ENCODE data around the gene ENKD1. TPM values are rescaled to one million over a fixed set of nuclear protein-coding genes. Genes with fewer than 3 reads are reported as not detected.

The ENKD1 gene, protein sequence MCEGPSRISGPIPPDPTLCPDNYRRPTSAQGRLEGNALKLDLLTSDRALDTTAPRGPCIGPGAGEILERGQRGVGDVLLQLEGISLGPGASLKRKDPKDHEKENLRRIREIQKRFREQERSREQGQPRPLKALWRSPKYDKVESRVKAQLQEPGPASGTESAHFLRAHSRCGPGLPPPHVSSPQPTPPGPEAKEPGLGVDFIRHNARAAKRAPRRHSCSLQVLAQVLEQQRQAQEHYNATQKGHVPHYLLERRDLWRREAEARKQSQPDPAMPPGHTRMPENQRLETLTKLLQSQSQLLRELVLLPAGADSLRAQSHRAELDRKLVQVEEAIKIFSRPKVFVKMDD
- total RNA-seq = 10.0 and 11.2 TPM in 2 replicates

GRCh38 chr16:67666559-67667452, at the start of gene ENKD1, which contains the start of gene C16orf86:
Gene ENKD1 (minus strand): TSS chr16:67666750. CDS start chr16:67666442, 308 bp downstream.
Gene C16orf86 (plus strand): TSS chr16:67666814. CDS start chr16:67666971, 157 bp downstream.
- no peak for TF ChIP-seq CTCF (IDR thresholded peaks at IDR 0.05; ENCODE audit: insufficient read depth, low read depth, low read length)
- DNase-seq (ENCODE audit: low read depth) = peak; percentile 80
- peak within 1 kb of the TSS; percentile 73 for H3K4me3 ChIP-seq (ENCODE audit: low read depth, low read length)

GRCh38 chr16:67716097-67716496, 49.5 kb upstream of the ENKD1 start:
- DNase-seq (ENCODE audit: low read depth) = no peak
- H3K4me3 ChIP-seq (ENCODE audit: low read depth, low read length) = no peak overlapping the region
- TF ChIP-seq CTCF (IDR thresholded peaks at IDR 0.05; ENCODE audit: insufficient read depth, low read depth, low read length) = no peak

DNA sequence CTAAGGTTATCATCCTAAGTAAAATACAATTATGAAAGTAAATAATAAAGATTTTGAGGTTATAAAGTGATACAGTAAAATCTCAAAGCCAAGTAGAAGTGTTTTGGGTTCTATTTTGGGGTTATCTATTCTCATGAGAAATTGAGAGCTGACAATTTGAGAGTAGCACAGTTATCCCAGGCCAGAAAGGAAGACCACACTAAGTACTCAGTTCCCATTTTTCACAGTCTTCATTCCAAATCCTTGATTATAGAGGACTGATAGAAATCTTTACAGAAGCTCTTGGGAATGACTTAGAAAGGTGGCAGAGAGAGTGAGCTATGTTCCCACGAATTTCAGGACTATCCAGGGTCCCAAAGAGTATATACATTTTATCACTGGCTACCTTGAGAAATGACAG, 48.0 kb upstream of the ENKD1 start:
- TF ChIP-seq CTCF (IDR thresholded peaks at IDR 0.05; ENCODE audit: insufficient read depth, low read depth, low read length) = no peak

GRCh38 chr16:67713647-67714273, 47.2 kb upstream of the ENKD1 start:
- H3K4me3 ChIP-seq (ENCODE audit: low read depth, low read length) = no peak overlapping the region
- no peak for DNase-seq (ENCODE audit: low read depth)
- TF ChIP-seq CTCF (IDR thresholded peaks at IDR 0.05; ENCODE audit: insufficient read depth, low read depth, low read length) = no peak

More for the DNA sequence above, 48.0 kb upstream of the ENKD1 start:
- DNase-seq (ENCODE audit: low read depth) = no peak
- H3K4me3 ChIP-seq (ENCODE audit: low read depth, low read length) = no peak overlapping the region

- no peak for TF ChIP-seq CTCF (IDR thresholded peaks at IDR 0.05; ENCODE audit: insufficient read depth, low read depth, low read length)
- H3K4me3 ChIP-seq (ENCODE audit: low read depth, low read length) = no peak overlapping the region
- DNase-seq (ENCODE audit: low read depth) = no peak
Measured at GRCh38 chr16:67710607-67711006, 44.1 kb upstream of the ENKD1 start.

- no peak for TF ChIP-seq CTCF (IDR thresholded peaks at IDR 0.05; ENCODE audit: insufficient read depth, low read depth, low read length)
- no peak overlapping the region for H3K4me3 ChIP-seq (ENCODE audit: low read depth, low read length)
- no peak for DNase-seq (ENCODE audit: low read depth)
Measured at GRCh38 chr16:67709050-67709449, 42.5 kb upstream of the ENKD1 start.
